Left lung (tissue), 14 donors: ENCODE measurements around the gene LUM. TPM values are rescaled to one million over a fixed set of nuclear protein-coding genes. Genes with fewer than 3 reads are reported as not detected.

Experiments
- ATAC-seq: fragments of 200-7000 bp; cut with Tn5 transposase; one replicate; pipeline ENCODE4 v1.9.1; 2020; ENCODE audit warnings: moderate library complexity
- DNase-seq, 4 donors: peaks; one replicate each; pipeline ENCODE4 v3.0.0-alpha.2; 2013 to 2020
- H3K27ac ChIP-seq, 2 donors: fragments of 200-600 bp; sonication (generic) in 1 of 2; one replicate each; pipeline versions ENCODE4 v1.5.0 to v1.8.0; 2020 to 2021
- H3K27me3 ChIP-seq, 2 donors: fragments of 200-600 bp; sonication (generic) in 1 of 2; one replicate each; pipeline versions ENCODE4 v1.5.0 to v1.8.0; 2020 to 2021
- H3K36me3 ChIP-seq, 2 donors: fragments of 200-600 bp; sonication (generic) in 1 of 2; one replicate each; pipeline versions ENCODE4 v1.5.0 to v1.8.0; 2020 to 2021
- H3K4me1 ChIP-seq, 2 donors: fragments of 200-600 bp; one replicate each; pipeline ENCODE4 v1.8.0; 2021
- H3K4me3 ChIP-seq, 2 donors: fragments of 200-600 bp; sonication (generic) in 1 of 2; one replicate each; pipeline versions ENCODE4 v1.5.0 to v1.8.0; 2020 to 2021; ENCODE audit warnings: mild to moderate bottlenecking in 1 of 2
- H3K9me3 ChIP-seq, 2 donors: fragments of 200-600 bp; sonication (generic) in 1 of 2; one replicate each; pipeline versions ENCODE4 v1.5.0 to v1.8.0; 2020 to 2021
- CTCF ChIP-seq, 2 donors: fragments of 200-600 bp; sonication (generic) in 1 of 2; IDR thresholded peaks; one replicate each; pipeline versions ENCODE4 v1.5.0 to v1.8.0; 2021; ENCODE audit warnings: antibody characterized with exemption in 2 of 2
- intact Hi-C, 2 donors: fragments of 100-400 bp; cut with DNase I; formaldehyde crosslinking; loops; one replicate each; pipeline versions ENCODE4 v1.11.2 to v1.14.2; 2022
- long read RNA-seq, 12 donors: library from polyadenylated mRNA in 2 of 12; unstranded in 2 of 12; transcript quantifications; one replicate each; pipeline ENCODE4 v2.0.0 and lab custom pipeline, GENCODE V29; 2019 to 2026
- polyA plus RNA-seq, 6 donors: library from polyadenylated mRNA; unstranded; fragments of 120-200 nt; gene quantifications; one replicate each; pipeline ENCODE4 v1.2.1, GENCODE V29; 2013; ENCODE audit not compliant: insufficient read length in 6 of 6
- total RNA-seq, 2 donors: library from RNA; stranded (reverse); fragmentation: NEBNext Ultra II Directional; extraction: Animal tissue kit (Norgen Biotek cat#: 25700); gene quantifications; one replicate each; pipeline ENCODE4 v1.2.1, GENCODE V29; 2021
- donor health status: DM: no; HTN: yes; CAD: no.
- donor health status: DM: no; HTN: no; CAD: no.

LUM gene
- total RNA-seq = 1,000 to 10,000 TPM in 1 of 2 donors, 100 to 1,000 TPM in 1; 605 to 1,088 TPM
- 100 to 1,000 TPM; 754 to 962 (median 884) TPM for polyA plus RNA-seq
- long read RNA-seq, donor 1, transcript LUM-201 (3 exons, 3,008 nt) = major isoform, 309 of 436 reads
- long read RNA-seq, donor 1, partial matches to known transcripts = 121 of 436 reads
- long read RNA-seq, donor 1, other reads (novel, unspliced or antisense) = 6 of 436 reads
- long read RNA-seq, donor 2, transcript LUM-201 (3 exons, 3,008 nt) = major isoform, 297 of 401 reads
- long read RNA-seq, donor 2, partial matches to known transcripts = 97 of 401 reads
- long read RNA-seq, donor 2, other reads (novel, unspliced or antisense) = 7 of 401 reads
- long read RNA-seq, donor 3, transcript LUM-201 (3 exons, 3,008 nt) = major isoform, 277 of 418 reads
- long read RNA-seq, donor 3, partial matches to known transcripts = 132 of 418 reads
- long read RNA-seq, donor 3, other reads (novel, unspliced or antisense) = 9 of 418 reads
- long read RNA-seq, donor 4, transcript LUM-201 (3 exons, 3,008 nt) = major isoform, 537 of 594 reads
- long read RNA-seq, donor 4, partial matches to known transcripts = 39 of 594 reads
- long read RNA-seq, donor 4, other reads (novel, unspliced or antisense) = 18 of 594 reads
- long read RNA-seq, donor 5, transcript LUM-201 (3 exons, 3,008 nt) = major isoform, 243 of 325 reads
- long read RNA-seq, donor 5, partial matches to known transcripts = 77 of 325 reads
- long read RNA-seq, donor 5, other reads (novel, unspliced or antisense) = 5 of 325 reads
- long read RNA-seq, donor 6, transcript LUM-201 (3 exons, 3,008 nt) = major isoform, 380 of 517 reads
- long read RNA-seq, donor 6, partial matches to known transcripts = 129 of 517 reads
- long read RNA-seq, donor 6, other reads (novel, unspliced or antisense) = 8 of 517 reads
- long read RNA-seq, donor 7, transcript LUM-201 (3 exons, 3,008 nt) = major isoform, 189 of 221 reads
- long read RNA-seq, donor 7, partial matches to known transcripts = 32 of 221 reads
- long read RNA-seq, donor 7, other reads (novel, unspliced or antisense) = 0 of 221 reads
- long read RNA-seq, donor 8, transcript LUM-201 (3 exons, 3,008 nt) = major isoform, 197 of 235 reads
- long read RNA-seq, donor 8, partial matches to known transcripts = 38 of 235 reads
- long read RNA-seq, donor 8, other reads (novel, unspliced or antisense) = 0 of 235 reads
- long read RNA-seq, donor 9, partial matches to known transcripts = 0 of 1 reads
- long read RNA-seq, donor 9, other reads (novel, unspliced or antisense) = 0 of 1 reads
- long read RNA-seq, donor 10, transcript LUM-201 (3 exons, 3,008 nt) = major isoform, 68 of 72 reads
- long read RNA-seq, donor 10, partial matches to known transcripts = 4 of 72 reads
- long read RNA-seq, donor 10, other reads (novel, unspliced or antisense) = 0 of 72 reads
- long read RNA-seq, donor 11, transcript LUM-201 (3 exons, 3,008 nt) = major isoform, 9 of 9 reads
- long read RNA-seq, donor 11, partial matches to known transcripts = 0 of 9 reads
- long read RNA-seq, donor 11, other reads (novel, unspliced or antisense) = 0 of 9 reads
- long read RNA-seq, donor 12, transcript LUM-201 (3 exons, 3,008 nt) = major isoform, 204 of 249 reads
- long read RNA-seq, donor 12, partial matches to known transcripts = 45 of 249 reads
- long read RNA-seq, donor 12, other reads (novel, unspliced or antisense) = 0 of 249 reads

- Histone ChIP-seq H3K4me1 (no peaks in the 10 kb centered on the region), H3K27ac (peak within 1 kb of the TSS; percentile 57 to 67), H3K4me3 (peak within 1 kb of the TSS; percentile 10 to 20), H3K36me3 (no peaks in the 10 kb centered on the region), H3K27me3 (no peaks in the 10 kb centered on the region), H3K9me3 (no peaks in the 10 kb centered on the region)
- intact Hi-C loops = no loop called here
- DNase-seq (peak in 3 of 4 donors; percentile 61 to 83 (median 78)), ATAC-seq (peak; percentile 86)
- TF ChIP-seq CTCF (IDR thresholded peaks at IDR 0.05) = no peak
Measured at GRCh38 chr12:91111366-91112325, at the start of gene LUM. TSS of gene LUM (minus strand) at chr12:91111494. CDS start at chr12:91108979, 2,515 bp downstream.

GRCh38 chr12:91161009-91161408, 49.7 kb upstream of the LUM start:
- TF ChIP-seq CTCF (IDR thresholded peaks at IDR 0.05) = no peak
- Histone ChIP-seq H3K4me1 (no peaks in the 10 kb centered on the region), H3K36me3 (no peaks in the 10 kb centered on the region), H3K27ac (no peak overlapping the region), H3K27me3 (no peaks in the 10 kb centered on the region), H3K4me3 (no peak overlapping the region), H3K9me3 (no peaks in the 10 kb centered on the region)
- intact Hi-C loops = no loop called here
- no peak for ATAC-seq
- DNase-seq = no peak

- no peak overlapping the region for H3K4me3 ChIP-seq
- no peak for ATAC-seq
- peaks cover 0 to 6% of the 10 kb centered on the region in 2 donors for H3K36me3 ChIP-seq
Measured at GRCh38 chr12:91155990-91156389, 44.7 kb upstream of the LUM start.

More at GRCh38 chr12:91155990-91156389, 44.7 kb upstream of the LUM start:
- Histone ChIP-seq H3K4me1 (no peaks in the 10 kb centered on the region), H3K27ac (no peak overlapping the region), H3K27me3 (no peaks in the 10 kb centered on the region), H3K9me3 (no peaks in the 10 kb centered on the region)
- TF ChIP-seq CTCF (IDR thresholded peaks at IDR 0.05) = no peak
- no peak for DNase-seq
- intact Hi-C loops = no loop called here
